H1 (cell line): ENCODE measurements around the gene PDE9A. TPM values are rescaled to one million over a fixed set of nuclear protein-coding genes. Genes with fewer than 3 reads are reported as not detected.

Source experiments
- RXRA ChIP-seq: IDR thresholded peaks from 2 replicates; pipeline ENCODE4 v1.6.1; 2011; ENCODE audit warnings: low read depth, mild to moderate bottlenecking, low read length, moderate library complexity; ENCODE audit not compliant: insufficient read depth
- polyA plus RNA-seq, 7 experiments: library from polyadenylated mRNA; depleted of rRNA in 3 of 7; stranded (reverse) in 5 of 7; unstranded in 2 of 7; fragments of >200 nt in 5 of 7; fragments of 200-250 nt in 2 of 7; gene quantifications; 1 replicate in 5 of 7; 2 replicates in 1 of 7; 4 replicates in 1 of 7; pipeline versions ENCODE4 v1.2.1 to v1.2.3, GENCODE V29; 2011 to 2013; ENCODE audit warnings: missing spikeins in 2 of 7, mixed read lengths in 2 of 7
- total RNA-seq: library from RNA; stranded (reverse); fragmentation: NEBNext Ultra II Directional; extraction: Animal tissue kit (Norgen Biotek cat#: 25700); gene quantifications from 2 replicates; pipeline ENCODE4 v1.2.1, GENCODE V29; 2021

Gene PDE9A
- total and polyA plus RNA-seq, 2 of the 8 experiments (the other 6 are each of a cell fraction or from before 2014, with no cell fraction given): 39.2 to 45.9 TPM

DNA sequence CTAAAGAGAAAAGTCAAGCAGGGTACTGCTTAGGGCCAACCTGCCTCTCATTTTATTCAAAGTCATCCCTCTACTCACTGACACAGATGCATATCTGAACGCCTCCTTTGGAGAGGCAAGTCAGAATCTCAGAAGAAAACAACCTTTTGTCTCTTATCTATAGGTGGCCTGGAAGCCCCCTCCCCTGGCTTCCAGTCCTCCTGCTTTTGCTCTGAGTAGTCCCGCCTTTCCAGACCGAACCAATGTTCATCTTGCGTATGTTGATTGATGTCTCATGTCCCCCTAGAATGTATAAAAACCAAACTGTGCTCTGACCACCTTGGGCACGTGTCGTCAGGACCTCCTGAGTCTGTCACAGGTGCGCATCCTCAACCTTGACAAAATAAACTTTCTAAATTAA, 144.1 kb downstream of the PDE9A start (continued):
- TF ChIP-seq RXRA: no peak
